ENCODE data around the gene MET.
"Not testable (repeated sequence)": the region's sequence is repeated elsewhere in the genome, so short reads cannot be mapped to it uniquely, and the experiment has no call there.

The MET gene

GRCh38 chr7:116809636-116810266 lies 137.8 kb downstream of the MET start:
- no peak for DNase-seq (ENCODE audit: low read depth in 2 of 2)

DNA sequence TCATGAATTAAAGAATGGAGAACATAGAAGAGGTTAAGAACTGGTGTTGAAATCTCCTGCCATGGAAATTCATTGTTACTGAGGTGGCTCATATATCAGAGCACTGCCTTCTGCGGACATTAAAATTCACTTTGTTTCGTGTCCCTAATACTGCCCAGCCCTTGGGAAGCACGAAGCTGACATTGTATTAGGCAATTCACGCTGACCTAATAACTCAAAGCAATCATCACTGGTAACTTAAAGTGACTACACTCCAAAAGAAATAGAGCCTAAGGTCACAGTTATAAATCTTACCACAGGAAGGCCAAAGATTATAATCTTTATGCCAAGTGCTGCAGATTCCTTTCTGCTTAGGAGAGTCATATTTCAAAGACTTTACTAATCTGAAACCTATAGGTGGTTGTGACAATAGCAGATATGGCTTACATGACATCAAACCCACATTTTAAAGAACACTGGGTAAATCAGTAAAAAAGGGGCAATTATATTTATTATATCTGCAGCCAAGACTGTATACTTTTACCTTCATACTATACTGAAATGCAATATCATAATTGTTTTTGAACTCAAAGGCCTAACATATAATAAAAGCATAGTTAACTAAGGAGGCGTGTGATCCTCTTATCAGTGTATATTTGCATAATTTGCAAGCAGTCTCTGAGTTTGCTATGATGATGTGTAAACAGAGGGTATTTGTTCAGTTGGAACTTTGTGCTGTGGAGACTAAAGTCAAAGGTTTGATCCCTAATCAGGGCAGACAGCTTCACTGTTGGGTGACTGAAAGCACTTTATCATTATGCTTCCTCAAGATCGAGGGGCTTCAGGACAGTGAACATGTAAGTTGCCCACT lies 138.5 kb downstream of the MET start:
- no peak for DNase-seq (ENCODE audit: low read depth in 2 of 2)

DNA sequence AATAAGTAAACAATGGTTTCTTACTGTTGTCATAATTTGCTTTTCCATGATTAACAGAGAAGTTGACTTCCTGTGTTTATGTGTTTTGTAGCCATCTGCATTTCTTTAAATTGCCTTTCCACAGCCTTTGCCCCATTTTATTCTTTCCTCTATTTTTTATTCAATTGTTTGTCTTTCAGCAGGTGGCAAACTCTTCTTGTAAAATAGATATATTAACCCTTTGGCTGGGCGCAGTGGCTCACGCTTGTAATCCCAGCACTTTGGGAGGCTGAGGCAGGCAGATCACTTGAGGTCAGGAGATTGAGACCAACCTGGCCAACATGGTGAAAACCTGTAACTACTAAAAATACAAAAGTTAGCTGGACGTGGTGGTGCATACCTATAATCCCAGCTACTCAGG lies 139.8 kb downstream of the MET start:
- DNase-seq (ENCODE audit: low read depth in 2 of 2): no peak

GRCh38 chr7:116812860-116813259 lies 140.9 kb downstream of the MET start:
- no peak for DNase-seq (ENCODE audit: low read depth in 2 of 2)

- DNase-seq (ENCODE audit: low read depth in 2 of 2): not testable (repeated sequence)
Observed at GRCh38 chr7:116813371-116813770, 141.4 kb downstream of the MET start.

DNA sequence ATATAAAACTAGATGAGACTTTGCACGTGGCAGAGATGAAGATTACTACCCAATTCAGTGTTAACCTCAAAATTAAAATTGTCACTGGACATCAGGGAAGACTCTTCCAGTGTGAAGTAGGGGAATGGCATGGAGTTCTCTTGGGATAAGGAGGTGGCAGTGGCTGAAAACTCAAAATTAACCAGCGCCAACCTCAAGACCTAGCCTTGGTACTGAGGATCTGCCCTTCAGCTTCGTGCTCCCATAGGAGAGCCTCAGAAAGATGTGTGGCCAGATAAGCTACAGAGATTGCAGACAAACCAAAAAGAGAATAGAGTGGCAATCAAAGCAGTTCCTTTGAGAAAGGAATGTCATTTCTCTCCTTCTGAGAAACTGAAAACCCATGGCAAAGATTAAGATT lies 143.0 kb downstream of the MET start:
- DNase-seq (ENCODE audit: low read depth in 2 of 2): no peak

GRCh38 chr7:116820149-116820548 lies 148.2 kb downstream of the MET start:
- DNase-seq (ENCODE audit: low read depth in 2 of 2): no peak

DNA sequence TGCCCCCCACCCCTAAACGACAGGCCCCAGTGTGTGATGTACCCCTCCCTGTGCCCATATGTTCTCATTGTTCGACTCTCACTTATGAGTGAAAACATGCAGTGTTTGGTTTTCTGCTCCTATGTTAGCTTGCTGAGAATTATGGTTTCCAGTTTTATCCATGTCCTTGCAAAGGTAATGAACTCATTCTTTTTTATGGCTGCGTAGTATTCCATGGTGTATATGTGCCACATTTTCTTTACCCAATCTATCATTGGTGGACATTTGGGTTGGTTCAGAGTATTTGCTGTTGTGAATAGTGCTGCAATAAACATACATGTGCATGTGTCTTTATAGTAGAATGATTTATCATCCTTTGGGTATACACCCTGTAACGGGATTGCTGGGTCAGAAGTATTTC lies 149.7 kb downstream of the MET start:
- DNase-seq (ENCODE audit: low read depth in 2 of 2): not testable (repeated sequence)

GRCh38 chr7:116824449-116824848 lies 152.5 kb downstream of the MET start:
- DNase-seq (ENCODE audit: low read depth in 2 of 2): no peak

GRCh38 chr7:116828281-116828680 lies 156.3 kb downstream of the MET start:
- DNase-seq (ENCODE audit: low read depth in 2 of 2): no peak

DNA sequence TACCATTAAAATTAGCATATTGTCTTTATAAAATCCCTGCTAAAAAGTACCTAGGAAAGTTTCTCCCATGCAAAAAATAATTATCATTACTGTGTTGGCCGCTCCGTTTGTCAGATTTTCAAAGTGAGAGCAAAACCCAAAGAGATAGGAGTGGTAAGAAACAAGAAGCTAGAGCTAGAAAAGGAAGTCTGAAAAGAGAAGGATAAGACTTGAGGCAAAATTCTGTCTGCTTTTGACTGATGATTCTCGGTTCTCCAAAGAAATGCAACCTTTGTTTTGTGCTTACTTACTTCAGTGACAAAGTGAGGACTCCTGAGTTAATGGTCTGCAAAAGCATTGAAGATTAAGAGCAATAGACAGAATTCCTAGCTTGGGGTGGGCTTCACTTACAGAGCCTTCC lies 157.0 kb downstream of the MET start:
- no peak for DNase-seq (ENCODE audit: low read depth in 2 of 2)

DNA sequence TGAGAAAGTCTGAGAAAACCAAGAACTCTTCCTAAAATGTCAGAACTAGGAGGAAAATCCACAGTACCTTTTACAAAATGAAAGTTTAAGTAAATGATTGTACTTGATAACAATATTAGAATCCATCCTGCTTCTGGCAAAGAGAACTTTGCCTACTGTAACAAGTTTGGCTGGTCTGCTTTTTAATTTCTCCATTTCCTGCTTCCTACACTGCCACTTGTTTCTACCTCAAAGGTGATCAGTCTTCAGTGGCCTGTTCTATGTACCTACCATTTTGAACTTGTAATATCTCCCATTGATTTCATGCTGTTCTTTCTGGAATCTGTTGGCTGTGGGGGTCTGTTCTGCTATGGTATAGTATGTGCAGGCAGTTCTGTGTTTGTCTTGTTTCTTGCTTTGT lies 157.5 kb downstream of the MET start:
- DNase-seq (ENCODE audit: low read depth in 2 of 2): no peak

GRCh38 chr7:116832692-116833091 lies 160.7 kb downstream of the MET start:
- DNase-seq (ENCODE audit: low read depth in 2 of 2): no peak

DNA sequence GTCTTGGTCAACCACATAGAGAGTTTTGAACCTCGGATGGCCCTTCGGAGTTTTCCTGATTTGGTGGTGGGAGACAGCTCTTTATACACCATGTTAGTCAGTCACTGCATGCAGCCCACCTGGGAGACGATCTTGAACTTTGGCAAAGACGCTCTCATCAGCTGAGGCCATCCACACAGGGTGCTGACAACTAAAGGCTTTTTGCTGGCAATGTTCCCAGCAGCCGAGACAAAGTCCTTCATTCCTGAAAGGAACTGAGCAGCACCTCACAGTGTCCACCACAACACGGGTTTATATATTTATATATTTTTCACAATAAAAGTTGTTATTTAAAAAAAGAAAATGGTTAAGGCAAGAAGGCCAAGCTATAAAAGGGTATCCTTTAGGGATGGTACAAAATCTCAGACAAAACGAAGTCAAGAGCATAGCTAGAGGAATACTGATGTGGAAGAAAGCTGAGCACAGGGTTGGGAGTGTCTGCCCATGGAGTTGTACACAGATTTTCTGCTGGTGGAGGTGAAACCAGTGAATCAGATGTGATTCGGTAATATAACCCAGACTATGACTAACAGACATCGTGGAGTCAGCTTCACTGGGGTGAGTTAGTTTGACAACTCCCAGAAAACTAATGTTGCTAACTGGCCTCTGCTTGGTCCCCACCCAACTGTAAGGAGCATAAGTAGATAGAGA lies 163.0 kb downstream of the MET start:
- DNase-seq (ENCODE audit: low read depth in 2 of 2): no peak

GRCh38 chr7:116836048-116836447 lies 164.1 kb downstream of the MET start:
- DNase-seq (ENCODE audit: low read depth in 2 of 2): no peak

DNA sequence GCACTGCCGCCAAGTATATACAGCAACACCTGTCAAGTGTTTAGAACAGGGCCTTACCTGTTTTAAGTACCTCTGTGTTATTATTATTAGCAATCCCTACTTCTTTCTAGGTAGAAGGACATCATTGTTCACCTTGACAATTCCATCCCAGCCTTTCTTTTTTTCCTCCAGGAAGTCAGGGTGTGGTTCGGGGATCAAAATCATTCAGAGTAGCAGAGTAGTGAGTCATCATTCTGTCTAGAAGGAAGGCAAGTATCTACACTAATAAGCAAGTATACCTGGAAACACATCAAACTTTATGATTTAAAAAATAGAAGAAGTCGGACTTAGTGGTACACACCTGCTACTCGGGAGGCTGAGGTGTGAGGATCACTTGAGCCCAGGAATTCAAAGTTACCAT lies 164.9 kb downstream of the MET start:
- no peak for DNase-seq (ENCODE audit: low read depth in 2 of 2)

DNA sequence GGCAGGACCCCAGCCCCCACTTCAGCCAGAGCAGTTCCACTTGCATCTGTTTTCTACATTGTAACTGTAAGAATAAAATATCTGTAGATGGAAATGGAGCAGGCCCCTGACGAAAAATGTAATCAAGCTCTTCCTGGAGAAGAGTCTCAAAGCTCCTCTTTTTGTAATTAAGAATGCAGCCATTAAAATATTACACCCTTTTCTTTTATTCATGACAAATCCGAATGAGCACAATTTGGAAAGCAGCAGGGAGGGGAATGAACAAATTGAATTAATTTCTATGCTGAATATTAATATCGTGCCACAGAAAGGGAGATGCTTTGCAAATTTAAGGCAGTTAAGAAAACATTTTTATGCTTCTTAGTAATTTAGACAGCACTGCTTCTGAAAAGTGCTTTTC lies 165.6 kb downstream of the MET start:
- no peak for DNase-seq (ENCODE audit: low read depth in 2 of 2)

- DNase-seq (ENCODE audit: low read depth in 2 of 2): no peak
Observed at GRCh38 chr7:116840256-116840655, 168.3 kb downstream of the MET start.

DNA sequence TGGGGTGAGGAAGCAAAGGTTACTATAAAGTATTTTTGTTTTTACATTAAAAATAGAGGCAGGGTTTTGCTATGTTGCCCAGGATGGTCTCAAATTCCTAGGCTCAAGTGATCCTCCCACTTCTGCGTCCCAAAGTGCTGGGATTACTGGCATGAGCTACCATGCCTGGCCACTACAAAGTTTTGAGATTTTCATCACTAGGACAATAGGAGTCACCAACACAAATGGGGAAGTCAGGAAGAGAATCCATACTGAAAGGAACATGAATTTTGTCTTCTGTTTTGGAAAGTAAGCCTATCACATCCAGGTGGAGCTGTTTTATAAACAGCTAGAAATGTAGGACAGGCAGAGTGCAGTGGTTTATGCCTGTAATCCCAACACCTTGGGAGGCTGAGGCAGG lies 170.4 kb downstream of the MET start:
- DNase-seq (ENCODE audit: low read depth in 2 of 2): no peak

DNA sequence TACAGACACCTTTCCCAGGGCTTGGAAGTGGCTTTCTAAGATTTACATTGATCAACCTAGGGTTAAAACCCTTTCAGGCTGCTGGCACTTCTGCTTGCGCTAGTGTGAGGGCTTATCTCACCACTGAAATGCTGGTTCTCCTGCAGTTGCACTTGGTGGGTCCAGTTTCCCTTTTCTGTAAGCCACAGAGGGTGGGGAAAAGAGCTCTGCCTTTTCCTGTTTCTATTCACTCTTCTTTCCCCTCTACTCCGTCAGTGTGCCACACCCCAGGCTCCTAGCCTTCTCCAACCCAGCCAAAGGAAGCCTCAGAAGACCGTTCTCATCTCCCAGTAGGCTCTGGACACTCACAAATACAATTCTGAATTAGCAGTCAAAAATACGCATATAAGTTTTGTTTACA lies 171.4 kb downstream of the MET start:
- DNase-seq (ENCODE audit: low read depth in 2 of 2): no peak

Measured in stimulated activated CD4-positive, alpha-beta T cell treated with anti-CD3 and anti-CD28 coated beads, Interleukin-1b, Interleukin-23, amount 100 ng/mL, for 4 hours (primary cell).